HuH-7.5 (cell line): ENCODE results near the gene ABCB6.
"Not testable (repeated sequence)": the region's sequence is repeated elsewhere in the genome, so short reads cannot be mapped to it uniquely, and the experiment has no call there.

Experiments used
- DNase-seq: peaks from one replicate; pipeline ENCODE4 v3.0.0; 2011; ENCODE audit warnings: low spot score

ABCB6 gene

DNA sequence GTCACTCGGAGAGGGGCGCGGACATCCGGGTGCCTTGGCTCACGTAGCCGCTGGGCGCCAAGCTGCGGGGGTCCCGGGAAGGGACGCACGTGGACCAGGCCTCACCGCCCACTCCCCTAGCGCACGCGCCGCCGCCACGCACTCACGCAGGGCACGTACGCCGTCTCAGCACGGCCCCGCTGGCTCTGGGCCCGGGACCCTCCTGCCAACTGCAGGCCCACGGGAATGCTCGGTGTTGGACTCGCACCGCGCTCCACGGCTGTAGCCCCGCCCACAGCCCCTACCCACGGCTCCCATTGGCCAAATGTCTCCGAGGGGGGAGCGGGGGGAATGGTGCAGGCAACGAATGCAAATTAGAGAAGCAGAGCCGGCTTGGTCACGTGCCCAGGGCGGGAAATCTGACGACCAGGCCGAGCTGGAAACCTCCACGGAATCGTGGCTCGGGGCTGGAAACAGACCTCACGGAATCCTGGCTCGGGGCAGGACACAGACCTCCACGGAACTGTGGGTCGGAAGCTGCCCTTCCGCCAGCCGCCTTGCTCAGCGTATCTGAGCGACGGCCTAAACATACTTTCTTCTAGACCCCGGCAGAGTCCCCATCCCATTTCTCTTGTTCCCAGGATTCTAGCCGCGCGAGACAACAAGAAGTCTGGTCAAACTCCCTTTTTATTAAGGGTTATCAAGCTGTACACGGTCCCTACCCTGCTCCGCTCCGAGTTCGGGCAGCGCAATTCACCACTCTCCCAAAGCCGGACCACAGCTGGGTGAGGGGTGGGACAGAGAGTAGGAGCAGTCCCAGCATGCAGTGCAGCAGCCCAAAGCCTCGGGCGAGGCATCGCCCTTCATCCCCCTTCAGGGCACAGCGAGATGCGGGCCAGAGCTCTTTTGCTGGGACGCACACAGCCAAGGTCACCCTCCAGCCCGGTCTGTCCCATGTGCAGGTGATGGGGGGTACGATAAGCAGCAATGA lies at the start of gene ABCB6:
ABCB6 (minus strand) TSS at position 227 of the 970 bp plus-strand sequence. CDS start 285 bp downstream, outside the sequence.
- DNase-seq, result peak; percentile 97

DNA sequence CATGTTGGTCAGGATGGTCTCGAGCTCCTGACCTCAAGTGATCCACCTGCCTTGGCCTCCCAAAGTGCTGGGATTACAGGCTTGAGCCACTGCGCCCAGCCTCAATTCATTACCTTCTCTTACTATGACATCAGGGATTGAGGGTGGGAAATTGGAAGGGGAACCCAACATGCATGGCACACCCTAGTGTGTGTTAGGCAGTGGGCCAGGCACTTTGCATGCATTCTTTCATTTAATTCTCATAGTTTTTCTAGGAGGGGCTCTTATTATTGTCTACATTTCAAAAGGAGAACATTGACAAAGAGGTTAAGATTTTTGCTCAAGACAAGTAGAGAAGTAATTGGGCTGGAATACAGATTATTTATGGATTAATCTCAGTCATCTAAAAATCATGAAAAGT lies 49.5 kb upstream of the ABCB6 start:
- no peak for DNase-seq

DNA sequence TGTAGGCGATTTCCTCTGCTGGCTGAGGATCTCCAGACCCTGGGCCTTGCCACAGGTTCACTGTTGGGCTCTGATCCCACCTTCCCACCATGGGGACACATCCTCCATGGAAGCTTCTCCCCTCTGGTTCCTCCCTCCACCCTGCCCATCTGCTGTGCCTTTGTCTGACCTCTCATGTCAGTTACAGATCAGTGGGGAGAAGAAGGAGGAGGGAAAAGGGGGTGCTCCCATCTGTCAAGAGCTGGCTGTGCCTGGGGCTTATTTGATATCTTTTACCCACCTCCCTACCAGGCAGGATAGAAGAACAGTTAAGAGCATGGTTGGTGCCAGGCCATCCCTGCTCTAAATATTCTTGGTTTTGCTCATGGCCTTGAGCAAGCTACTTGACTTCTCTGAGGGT lies 48.1 kb upstream of the ABCB6 start:
- DNase-seq, result no peak

DNA sequence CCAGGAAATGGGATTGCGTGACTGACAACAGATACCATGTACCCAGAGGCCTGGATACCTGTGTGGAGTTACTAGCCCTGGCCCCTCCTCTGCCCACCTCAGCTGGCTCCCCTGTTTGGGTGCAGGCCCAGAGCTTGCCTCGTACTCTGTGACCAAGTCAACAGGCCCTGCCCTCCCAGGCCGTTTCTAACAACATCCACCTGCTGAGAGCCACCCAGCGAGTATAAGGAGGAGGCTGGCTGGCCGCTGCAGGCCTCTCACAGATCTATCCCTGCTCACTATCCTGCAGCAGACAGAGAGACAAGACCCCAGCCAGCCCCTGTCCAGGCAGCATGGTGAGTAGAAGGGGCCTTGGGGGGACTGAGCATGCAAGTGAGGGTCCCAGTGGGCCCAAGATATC lies 47.5 kb upstream of the ABCB6 start:
- DNase-seq, result no peak

DNA sequence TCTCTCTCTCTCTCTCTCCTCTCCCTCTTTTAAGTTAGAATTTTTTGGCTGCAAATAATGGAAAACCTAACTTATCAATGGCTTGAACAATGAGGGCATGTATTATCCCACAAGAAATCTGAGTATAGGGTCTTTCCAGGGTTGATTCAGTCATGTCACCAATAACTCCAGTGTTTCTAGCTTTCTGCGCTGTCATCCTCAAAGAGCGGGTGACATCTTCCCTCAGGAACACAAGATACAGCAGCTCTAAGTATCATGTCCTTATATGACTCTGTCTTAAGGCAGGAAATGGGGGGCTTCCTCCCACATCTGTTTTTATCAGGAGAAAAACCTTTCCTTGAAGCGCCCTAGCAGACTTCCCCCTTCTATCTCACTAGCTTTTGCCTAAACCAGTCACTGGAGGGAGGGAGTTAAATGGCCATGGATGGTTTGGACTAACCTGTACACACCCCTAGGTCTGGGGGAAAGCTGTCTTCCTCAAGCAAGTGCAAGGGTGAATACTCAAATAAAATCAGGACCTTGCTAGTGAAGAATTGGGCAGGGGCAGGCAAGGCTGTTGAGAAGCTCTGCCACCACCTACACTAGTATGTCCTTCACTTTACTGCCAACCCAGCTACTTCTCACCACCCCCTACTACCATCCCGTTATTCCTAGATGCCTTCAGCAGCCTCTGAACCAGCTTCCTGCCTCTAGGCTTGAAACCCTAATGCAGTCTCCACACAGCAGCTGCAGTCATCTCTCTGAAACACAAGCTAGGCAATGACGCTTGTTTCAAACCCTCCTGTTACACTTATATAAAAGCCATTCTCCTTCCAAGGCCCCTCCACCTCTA lies 42.5 kb upstream of the ABCB6 start:
- DNase-seq, result no peak

DNA sequence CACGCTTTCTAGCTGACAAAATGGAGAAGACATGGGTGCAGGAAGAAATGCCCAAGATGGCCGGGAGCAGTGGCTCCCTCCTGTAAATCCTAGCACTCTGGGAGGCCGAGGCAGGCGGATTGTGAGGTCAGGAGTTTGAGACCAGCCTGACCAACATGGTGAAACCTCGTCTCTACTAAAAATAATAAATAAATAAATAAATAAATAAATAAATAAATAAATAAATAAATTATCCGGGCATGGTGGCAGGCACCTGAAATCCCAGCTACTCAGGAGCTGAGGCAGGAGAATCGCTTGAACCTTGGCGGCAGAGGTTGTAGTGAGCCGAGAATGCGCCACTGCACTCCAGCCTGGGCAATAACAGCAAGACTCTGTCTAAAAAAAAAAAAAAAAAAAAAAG lies 40.2 kb upstream of the ABCB6 start:
- DNase-seq, result not testable (repeated sequence)

DNA sequence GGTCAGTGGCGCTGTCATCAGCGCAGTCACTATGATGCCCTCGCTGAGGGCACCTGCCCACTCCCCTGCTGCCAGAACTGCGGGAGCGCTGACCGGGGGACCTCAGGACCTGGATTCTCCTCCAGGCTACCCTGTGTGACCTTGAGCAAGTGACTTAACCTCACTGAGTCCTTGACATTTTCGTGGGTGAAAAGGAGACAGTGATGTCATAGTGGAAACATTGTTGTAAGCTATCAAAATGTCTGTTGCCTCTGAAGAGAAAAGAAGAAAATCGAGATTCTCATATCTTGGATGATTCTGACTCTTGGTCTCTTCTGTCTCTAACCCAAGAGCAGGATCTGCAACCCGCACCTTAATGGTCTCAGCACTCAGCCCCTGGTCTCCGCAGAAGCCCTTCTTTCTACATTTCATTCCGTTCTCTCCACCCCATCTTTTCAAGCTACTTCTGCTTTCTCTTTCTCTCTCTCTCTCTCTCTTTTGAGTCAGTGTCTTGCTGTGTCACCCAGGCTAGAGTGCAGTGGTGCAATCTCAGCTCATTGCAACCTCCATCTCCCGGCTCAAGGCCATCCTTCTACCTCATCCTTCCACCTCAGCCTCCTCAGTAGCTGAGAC lies 35.9 kb upstream of the ABCB6 start:
- DNase-seq, result no peak

DNA sequence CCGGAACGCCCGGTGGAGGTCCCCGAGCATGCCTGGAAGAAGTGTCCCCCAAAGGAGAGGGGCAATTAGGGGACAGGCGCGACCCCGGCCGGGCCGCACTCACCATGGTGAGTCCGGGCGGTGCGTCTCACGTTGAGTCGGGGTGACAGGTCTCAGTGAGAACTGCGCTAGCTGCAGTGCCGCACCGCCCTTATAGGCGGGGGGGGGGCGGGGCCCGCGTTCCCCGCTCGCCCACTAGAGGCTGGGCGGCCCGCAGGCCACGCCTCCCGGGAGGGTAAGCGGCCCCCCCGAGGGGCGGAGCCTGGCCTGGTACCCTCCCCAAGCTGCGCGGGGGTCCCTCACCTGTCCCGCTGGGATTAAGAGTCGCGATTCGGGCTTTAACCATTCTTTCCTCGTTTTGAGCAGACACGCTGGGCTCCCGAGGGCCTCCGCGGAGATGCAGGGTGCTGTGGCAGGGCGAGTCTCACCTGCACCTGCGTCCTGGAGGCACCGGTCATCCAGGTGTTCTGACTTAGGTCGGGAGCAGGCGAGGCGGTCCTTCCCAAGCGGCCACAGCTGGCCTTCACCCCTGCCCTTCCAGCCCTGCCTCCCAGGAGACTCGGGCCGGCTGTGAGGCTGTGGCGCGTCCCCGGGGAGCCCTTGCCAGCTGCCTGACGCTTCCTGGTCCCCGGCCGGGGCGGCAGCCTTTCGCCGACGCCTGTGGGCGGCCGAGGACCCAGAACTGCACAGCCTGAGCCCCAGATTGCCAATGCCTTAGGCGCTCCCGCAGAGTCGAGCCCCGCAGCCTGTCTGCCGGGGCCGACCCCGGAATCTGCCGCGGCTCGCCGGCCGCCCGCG lies 35.2 kb upstream of the ABCB6 start, which contains the start of gene TUBA4A:
TUBA4A (minus strand) TSS at position 166 of the 837 bp plus-strand sequence; CDS start at position 106, 60 bp downstream.
- DNase-seq, result peak; percentile 91

DNA sequence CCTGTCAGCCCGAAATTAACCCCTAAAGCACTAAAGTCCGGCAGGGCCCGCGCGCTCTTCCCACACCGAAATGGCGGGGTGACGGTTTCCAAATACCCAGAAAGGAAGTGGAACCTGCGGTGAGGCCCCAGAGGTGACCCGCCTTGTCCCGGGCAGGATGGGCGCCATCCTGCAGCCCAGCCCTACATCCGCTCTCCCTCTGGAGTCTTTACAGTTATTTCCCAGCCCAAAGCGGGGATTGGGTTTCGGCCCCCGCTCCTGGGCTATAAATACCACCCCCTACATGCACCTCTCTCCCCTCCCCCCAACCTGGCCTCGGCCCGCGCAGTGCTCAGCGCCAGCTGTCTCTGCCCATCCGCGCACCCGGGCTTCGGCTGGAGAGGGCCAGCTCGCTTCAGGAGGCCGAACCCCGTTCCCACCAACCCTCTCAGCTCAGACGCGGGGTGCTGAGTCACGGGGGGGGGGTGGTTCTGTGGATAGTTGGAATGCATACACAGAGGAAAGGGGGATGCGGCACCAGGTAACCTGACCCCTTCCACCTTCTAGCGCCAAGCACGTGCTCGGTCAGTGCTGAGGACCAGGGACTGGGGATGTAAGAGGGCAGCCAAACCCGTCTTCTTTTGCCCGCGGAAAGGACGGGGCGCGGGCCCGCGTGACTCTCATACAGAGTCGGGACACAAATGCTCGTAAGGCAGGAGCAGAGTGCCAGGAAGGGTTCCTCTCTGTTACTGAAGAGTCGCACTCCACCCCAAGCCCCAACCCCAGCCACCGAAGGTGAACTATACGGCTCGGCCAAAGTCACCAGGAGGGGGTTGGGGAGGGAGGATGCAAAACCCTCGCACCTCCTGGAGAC lies 34.4 kb upstream of the ABCB6 start, which contains the start of gene TUBA4B:
TUBA4B (plus strand) TSS at position 344 of the 853 bp plus-strand sequence; CDS start at position 509, 165 bp downstream.
- no peak for DNase-seq

DNA sequence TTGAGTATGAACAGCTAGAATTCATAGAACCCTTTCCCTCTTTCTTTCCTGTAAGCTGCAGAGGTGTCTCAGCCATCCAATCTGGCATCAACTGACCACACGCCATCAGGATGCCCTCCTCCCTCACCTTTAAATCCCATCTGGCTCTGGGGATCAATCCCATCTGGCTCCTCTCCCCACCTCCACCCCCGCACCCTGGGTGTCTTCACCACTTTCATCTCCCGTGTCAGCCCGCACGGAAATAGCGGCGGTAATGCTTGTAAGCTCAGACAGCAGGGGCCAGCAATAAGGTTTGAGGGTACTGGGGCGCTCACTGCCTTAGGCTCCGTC lies 33.8 kb upstream of the ABCB6 start:
- DNase-seq, result no peak

DNA sequence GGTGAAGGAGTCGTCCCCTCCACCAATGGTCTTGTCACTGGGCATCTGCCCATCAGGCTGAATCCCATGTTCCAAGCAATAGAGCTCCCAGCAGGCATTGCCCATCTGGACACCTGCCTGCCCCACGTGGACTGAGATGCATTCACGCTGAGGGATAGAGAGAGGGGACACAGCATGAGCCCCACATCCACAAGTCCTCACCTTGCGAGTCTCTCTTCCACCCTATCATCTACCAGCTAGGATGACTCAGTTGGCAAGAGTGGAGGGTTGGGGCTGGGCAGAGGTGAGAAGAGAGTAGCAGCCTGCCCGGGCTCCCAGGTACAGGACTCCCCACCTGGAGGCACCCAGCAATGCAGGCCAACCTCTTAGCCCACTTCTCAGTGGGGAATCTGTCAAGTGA lies 33.3 kb upstream of the ABCB6 start:
- DNase-seq, result no peak

DNA sequence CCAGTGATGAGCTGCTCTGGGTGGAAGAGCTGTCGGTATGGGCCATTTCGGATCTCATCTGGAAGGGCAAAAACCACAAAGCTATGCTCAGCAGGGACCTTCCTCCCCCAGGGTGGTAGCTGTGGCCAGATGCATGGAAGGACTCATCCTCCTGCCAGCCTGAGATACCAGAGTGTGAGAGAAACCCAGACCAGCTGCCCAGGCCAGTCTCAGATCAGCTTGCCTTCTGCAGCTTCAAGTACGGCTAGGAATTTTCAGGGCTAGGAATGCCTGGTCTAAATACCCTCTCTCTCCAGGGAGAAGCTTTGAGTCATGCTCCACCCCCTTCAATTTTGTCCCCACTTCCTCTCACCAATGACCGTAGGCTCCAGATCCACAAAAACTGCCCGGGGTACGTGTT lies 32.9 kb upstream of the ABCB6 start:
- no peak for DNase-seq

DNA sequence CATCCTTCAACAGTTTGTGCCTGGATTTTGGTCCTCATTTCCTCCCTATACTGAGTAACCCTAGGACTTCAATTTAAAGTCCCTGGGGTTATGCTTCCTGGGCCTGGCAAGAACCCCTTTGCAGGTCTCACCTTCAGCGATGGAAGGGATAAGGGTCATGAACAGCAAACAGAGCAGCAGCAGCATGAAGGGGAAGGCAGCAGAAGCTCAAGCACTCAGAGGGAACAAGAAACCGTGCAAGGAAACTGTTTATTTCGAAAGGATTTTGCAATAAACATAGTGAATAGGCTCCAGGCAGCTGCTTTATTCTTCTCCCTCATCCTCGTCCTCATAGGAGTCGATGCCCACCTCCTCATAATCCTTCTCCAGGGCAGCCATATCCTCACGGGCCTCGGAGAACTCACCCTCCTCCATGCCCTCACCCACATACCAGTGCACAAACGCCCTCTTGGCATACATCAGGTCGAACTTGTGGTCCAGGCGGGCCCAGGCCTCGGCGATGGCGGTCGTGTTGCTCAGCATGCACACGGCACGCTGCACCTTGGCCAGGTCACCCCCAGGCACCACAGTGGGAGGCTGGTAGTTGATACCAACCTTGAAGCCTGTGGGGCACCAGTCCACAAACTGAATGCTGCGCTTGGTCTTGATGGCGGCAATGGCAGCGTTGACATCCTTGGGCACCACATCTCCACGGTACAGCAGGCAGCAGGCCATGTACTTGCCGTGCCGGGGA lies 31.5 kb upstream of the ABCB6 start:
- DNase-seq, result no peak

DNA sequence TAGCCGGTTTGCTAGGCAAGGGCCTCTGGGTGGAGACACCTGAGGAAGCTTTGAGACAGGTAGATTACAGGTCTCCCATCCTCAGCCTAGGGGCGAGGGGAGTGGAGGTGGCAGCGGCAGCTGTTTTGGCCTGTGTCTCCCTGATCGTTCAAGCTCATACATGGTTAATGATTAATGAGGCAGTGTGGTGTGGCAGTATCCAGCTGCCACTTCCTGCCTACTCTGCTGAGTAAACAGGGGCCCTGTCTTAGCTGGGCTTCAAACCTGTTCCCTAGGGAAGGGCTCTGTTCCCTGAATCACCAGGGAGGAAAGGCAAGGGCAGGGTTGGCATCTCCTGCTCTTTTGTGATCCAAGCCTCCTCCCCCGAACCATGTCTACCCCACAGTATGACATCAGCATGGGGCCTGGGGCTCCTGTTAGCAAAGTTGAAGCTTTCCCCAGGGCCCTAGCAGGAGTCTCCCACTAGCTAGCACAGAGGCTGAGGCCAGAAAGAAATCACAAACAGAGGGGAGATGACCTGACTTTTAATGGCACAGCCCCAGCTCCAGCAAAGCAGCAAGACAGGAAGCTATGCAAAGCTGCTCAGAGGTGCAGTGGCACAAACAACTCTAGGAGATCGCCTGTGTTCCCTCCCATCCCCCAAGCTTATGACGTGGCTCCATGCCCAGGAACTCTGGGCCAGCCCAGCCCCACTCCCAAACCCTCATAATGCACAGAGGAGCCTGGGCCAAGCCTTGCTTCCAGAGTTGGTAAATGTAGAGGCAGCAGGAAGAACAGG lies 30.6 kb upstream of the ABCB6 start:
- DNase-seq, result peak; percentile 76

DNA sequence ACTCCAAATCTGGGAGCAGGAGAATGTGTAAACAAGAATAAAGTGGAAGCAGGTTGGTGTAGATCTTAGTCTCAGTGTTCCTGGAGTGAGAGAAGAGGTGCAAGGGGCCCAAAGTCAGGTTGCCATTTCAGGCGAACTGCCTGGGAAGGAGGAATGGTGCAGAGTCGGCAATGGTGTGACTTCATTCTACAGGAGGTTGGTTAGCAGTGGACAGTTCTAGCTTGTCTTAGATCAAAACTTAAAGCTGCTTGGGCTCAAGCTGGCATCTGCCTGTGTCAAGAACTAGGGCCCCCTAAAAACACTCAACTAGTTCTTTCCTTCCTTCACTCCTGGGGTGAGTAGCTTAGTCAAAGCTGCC lies 30.1 kb upstream of the ABCB6 start:
- DNase-seq, result no peak

DNA sequence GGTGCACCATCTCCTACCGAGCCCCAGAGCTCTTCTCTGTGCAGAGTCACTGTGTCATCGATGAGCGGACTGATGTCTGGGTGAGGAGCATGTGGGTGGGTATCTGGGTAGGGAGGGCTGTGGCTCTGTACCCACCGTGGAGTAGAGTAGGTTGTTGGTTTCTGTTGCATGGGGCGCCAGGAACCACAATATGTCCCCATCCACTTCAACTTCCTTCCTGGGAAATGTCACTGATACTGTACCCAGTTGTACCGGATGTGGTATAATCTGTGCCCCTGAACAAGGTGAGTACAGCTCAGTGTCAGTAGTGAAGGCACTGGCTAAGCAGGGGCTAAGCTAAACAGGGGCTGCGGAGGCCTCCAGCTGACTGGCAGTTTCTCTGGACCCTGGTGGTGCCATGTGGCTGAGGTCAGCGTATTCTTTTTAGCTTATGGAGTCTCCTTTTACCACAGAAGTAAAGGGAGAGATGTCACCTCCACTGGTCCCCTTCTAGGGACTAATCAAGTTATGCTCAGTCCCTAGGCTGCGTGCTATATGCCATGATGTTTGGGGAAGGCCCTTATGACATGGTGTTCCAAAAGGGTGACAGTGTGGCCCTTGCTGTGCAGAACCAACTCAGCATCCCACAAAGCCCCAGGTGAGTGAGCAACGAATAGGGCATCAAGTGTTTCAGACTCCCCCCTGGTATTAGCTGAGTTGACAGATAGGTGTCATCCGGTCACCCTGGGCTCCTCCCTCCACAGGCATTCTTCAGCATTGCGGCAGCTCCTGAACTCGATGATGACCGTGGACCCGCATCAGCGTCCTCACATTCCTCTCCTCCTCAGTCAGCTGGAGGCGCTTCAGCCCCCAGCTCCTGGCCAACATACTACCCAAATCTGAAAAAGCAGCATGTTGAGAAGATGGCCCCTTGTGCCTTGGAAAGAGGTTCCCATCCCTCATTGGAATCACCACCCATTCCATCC lies 29.2 kb upstream of the ABCB6 start:
- no peak for DNase-seq

DNA sequence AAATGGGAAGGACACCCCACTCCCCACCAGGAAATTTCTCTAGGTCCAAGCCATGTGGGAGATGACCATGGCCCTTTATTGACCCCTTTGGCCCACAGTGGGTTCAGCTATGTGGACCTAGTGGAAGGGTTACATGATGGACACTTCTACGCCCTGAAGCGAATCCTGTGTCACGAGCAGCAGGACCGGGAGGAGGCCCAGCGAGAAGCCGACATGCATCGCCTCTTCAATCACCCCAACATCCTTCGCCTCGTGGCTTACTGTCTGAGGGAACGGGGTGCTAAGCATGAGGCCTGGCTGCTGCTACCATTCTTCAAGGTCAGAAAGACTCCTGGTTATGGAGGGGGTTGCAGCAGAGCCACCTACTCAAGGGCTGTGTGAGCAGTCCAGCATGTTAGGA lies 27.8 kb upstream of the ABCB6 start:
- no peak for DNase-seq

DNA sequence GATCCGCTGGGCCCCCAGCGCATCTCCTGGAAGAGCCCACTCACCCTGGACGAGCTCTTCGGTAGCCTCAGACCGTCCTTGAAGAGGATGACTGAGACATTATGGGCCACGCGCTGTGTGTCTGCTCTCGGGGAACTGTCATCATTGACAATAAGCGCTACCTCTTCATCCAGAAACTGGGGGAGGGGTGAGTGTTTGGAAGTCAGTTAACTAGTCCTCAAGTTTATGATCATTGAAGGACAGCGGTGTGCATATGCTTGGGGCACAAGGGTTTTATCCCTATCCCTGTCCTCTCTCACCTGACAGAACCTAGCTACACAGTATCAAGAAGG lies 27.1 kb upstream of the ABCB6 start:
- DNase-seq, result no peak
